GM08714 (cell line): ENCODE measurements around the gene B4GAT1.

ENCODE experiments used
- H3K4me3 ChIP-seq: fragments of 200-500 bp; sonication (Bioruptor generic); 2 replicates; pipeline ENCODE4 v1.5.1; 2014; ENCODE audit warnings: mild to moderate bottlenecking, low read length, inconsistent platforms
- ZNF274 ChIP-seq: IDR thresholded peaks from 2 replicates; pipeline ENCODE4 v1.6.1; 2012; ENCODE audit warnings: mild to moderate bottlenecking, low read depth, low read length

The B4GAT1 gene

DNA sequence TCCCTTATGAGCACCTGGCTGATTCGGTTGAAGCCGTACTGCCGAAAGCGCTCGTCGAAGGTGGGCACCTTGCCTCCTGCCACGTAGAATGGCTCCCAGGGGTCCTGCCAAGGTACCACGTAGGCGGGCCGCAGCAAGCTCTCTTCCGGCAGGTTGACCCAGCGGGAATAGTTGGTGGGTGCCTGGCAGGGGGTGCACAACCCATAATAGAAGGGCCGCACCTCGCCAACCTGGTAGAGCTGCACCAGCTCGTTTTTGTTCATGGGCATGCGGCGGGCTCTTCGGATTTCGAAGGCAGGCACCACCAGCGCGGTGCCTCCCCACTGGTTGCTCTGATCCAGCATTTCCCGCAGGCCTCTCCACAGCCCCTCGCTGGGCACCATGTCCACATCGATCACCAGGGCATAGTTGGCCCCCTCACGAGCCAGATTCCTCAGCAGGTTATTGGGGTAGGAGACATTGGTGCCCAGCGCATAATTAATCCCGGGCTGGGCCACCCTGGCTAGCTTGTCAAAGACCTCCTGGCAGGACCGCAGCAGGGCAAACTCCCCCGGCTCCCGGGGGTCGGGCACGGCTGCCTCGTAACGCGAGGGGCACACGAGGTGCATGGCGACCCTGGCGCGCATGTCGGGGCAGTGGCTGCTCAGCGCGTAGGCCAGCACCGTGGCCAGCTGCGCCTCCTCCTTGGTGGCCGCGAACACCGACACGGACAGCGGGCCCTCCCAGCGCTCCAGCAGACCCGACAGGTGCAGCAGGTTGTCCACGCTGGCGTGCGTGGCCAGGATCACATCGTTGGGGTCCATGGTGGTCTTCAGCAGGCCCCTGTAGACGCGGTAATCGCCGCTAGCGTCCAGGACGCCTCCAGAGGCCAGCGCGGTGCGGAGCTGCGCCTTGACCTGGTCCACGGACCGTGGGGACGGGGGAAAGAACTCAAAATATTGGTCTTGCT, 679 bp downstream of the B4GAT1 start:
- no peak for TF ChIP-seq ZNF274
- H3K4me3 ChIP-seq: peak overlapping the region; percentile 95

DNA sequence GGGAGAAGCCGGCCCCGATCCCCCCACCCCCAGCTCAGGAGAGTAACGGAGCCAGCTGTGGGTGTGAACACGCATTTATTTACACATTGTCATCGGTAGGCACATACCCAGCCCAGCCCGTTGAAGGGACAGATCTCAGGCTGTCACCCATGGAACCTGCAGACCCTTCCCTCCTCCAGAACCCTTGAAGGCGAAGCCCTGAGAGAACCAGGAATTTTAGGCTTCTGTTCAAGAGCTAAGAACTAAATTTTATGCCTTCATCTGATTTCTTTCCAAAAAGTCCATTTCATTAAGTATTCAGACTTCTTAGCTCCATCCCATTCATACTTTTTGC, 2.1 kb downstream of the B4GAT1 start:
- H3K4me3 ChIP-seq: peak overlapping the region; percentile 37; the same call in 1 of the 2 replicates
- no peak for TF ChIP-seq ZNF274

DNA sequence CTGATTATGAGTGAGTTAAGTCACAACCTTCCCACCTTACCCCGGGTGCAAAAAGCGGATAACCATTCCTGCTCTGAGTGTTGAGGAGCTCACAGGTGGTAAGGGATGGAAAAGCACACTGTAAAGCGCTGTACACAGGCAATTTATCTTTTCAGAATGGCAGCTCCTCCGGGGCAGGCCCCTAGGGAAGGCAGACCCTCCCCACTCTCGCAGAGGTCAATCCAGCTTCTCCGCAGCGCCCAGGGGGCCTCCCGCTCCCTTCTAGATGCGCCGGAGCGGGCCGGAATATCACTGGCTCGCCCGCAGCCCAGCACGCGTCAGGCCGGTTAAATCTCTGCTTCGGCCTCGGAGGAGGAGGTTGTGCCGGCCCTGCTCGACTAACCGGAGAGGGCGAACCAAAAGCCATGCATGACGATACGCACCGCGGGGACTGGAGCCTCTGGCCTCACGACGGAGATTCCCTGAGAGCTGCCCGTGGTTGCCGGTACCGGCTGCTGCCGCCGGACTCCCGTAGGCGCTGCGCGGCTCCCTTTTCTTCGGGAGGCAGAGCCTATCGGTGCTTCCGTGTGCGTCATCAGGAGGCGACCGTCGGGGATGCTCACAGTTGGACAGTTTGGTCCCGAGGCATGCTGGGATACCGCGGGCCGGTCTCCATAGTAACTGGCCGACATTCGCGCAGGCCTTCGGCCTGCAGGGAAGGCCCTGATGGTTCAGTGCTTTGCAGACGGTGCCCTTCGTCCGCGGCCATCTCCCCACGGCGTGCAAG, 2.7 kb downstream of the B4GAT1 start, which contains the start of gene BRMS1:
TSS of gene BRMS1 (minus strand) at position 555 of the 766 bp plus-strand sequence. CDS start 2,870 bp downstream, outside the sequence.
- peak within 1 kb of the TSS; percentile 98 for H3K4me3 ChIP-seq
- no peak for TF ChIP-seq ZNF274

DNA sequence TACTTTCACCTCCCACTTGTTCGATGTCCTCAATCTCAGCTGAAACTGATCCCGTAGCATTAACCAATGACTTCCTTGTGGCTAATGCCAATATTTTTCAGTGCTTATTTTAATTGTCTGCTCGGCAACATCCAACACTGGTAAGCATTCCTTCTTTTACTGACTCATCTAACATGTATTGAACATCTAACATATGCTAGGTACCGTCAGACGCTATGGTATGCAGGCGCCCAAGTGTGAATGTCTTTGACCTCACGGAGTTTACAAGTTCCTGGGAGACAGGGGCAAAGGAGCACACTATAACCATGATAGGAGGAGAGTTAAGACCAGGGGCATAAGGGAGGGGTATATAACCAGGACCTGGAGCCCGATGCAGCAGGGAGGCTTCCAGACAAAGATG, 4.3 kb downstream of the B4GAT1 start:
- no peak overlapping the region for H3K4me3 ChIP-seq
- no peak for TF ChIP-seq ZNF274

DNA sequence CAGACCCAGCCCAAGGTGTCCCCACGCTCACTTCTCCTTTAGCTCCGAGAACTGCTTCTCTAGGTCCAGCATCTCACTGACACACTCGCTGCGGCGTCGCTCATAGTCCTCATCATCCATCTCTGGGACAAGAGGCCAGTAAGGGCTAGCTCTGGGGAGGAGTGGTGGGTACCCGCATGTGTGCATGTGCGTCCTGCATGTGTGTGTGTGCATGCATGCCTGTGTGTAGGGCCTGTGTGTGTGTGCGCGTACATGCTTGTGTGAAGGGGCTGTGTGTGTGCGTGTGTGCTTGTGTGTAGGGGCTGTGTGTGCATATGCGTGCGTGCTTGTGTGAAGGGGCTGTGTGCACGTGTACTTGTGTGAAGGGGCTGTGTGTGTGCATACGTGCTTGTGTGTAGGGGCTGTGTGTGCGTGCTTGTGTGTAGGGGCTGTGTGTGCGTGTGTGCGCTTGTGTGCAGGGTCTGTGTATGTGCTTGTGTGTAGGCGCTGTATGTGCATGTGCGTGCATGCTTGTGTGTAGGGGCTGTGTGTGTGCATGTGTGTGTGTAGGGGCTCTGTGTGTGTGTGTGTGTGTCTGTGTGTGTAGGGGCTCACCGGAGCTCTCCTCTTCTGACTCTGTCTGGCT, 5.8 kb downstream of the B4GAT1 start:
- TF ChIP-seq ZNF274: no peak
- H3K4me3 ChIP-seq: no peak overlapping the region

DNA sequence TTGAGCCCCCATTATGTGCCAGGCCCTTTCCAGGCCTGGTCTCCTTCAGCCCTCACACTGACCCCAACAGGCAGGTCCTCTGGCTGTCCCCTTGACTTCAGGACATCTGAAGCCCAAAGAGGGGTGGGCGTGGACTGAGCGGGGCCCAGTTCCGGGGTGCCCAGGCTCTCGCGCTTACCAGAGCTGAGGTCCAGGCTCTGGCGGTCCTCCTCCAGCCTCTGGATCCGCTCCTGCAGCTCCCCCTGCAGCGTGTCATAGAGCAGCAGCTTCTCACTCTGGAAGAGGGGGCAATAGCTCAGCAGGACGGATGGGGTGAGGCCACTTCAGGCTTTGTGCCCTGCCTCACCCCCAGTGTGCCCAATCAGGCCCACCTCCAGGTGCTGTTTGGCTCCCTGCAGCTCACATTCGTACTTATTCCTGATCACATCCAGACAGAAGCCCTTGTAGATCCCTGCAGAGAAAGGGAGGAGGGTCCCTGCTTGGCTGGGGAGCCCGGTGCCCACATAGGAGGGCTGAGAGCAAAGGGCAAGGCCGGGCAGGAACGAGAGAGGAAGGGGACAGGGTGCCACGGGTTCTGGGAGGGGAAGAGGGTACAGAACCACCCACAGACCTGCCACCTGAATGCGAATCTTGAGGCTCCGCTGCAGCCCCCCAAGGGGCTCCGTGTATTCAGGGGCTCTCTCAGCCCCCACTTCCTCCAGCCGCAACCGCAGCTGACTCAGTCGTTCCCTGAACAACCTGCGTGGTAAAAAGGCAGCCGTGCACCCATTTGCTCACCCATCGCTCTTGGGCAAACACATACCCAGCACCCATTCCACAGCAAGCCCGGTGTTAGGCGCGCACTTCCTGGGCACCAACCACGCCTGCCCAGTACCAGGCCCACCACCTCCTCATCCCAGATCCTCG, 6.6 kb downstream of the B4GAT1 start:
- H3K4me3 ChIP-seq: no peak overlapping the region
- no peak for TF ChIP-seq ZNF274

DNA sequence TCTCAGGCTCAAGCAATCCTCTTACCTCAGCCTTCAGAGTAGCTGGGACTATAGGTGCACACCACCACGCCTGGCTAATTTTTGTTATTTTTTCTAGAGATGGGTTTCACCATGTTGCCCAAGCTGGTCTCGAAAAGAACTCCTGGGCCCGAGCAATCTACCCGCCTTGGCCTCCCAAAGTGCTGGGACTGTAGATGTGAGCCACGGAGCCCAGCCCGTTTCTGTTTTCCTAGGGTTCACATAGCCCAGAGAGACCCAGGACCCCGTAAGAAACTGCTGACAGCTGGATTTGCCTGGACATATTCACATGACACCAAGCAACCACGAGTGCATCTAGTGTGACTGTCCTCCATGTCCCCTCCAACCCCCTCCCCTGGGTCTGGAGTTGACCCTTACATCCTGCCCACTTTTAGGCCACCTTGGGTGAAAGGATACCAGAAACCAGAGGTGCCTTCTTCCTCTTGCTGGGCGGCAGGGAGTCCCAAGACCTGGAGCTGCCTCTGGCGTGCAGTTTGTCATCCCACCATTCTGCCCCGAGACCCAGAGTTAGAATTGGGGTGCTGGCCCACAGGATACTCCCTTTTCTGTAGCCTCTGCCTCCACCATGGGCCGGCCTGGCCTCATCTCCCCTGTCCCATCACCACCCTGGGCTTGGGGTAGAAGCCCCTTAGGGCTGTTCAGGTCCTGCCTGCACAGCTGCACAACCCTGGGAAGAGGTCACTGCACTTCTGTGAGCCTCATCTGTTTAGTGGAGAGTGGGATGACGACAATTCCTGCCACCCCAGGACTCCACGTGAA, 7.5 kb downstream of the B4GAT1 start:
- no peak overlapping the region for H3K4me3 ChIP-seq
- no peak for TF ChIP-seq ZNF274

DNA sequence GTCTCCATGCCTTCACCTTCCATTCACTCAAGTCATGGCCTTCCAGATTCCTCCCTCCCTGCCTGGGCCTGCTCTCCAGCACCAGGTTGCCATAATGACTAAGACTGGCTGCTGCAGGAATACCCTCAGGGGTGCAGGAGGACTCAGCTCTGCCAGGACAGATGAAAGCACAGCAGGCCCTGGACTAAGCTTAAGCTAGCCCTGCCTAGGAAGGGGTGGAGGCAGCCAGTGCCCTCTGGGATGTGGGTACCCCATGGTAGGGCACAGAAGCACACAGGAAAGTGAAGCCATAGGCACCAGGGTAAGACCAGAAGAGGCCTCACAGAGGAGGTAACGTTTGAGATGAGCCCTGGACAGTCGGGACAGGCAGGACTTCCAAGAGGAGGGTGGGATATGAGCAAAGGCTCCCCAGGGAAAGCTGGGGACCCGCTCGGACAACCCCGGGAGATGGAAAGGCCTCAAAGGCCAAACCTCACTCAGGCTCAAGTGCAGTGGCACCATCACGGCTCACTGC, 8.2 kb downstream of the B4GAT1 start:
- TF ChIP-seq ZNF274: no peak
- no peak overlapping the region for H3K4me3 ChIP-seq

DNA sequence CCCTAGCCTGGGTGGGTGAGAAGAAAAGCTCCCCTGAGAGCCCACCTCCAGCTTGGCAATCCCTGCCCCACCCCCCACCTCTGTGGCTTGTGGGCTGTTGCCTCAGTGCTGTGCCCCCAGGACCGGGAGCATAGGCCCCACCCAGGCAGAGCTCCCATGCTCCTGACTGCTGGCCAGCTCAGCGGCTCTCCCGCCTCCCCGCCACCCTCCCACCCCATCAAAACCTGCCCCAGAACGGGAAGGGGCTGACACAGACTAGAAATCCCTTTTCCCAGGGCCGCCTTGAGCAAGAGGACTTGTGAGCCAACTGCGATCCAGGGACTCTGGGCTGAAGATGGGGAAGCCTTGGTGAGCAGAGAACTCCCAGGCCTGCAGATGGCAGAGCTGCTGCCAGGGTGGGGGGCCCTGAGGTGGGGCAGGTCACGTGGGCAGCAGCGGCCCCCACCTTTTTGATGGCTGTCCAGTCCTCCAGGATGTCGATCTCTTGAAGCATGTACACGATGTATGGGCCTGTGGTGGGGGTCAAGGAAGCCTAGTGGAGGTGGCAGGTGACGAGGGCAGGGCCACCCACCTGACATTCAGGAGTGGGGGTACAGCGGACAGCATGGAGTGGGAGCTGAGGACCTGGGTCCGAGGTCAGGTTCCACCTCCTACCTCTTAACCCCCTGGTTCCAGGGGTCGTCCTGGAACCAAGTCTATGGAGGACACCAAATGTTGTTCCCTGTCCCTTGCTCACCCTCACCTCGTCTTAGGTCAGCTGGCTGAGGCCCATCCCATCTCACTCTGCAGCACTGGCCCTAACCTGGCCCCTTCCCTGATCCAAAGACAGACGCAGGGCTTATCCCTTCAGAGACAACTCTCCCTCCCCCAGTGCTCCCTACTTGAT, 8.9 kb downstream of the B4GAT1 start:
- H3K4me3 ChIP-seq: no peak overlapping the region
- no peak for TF ChIP-seq ZNF274

DNA sequence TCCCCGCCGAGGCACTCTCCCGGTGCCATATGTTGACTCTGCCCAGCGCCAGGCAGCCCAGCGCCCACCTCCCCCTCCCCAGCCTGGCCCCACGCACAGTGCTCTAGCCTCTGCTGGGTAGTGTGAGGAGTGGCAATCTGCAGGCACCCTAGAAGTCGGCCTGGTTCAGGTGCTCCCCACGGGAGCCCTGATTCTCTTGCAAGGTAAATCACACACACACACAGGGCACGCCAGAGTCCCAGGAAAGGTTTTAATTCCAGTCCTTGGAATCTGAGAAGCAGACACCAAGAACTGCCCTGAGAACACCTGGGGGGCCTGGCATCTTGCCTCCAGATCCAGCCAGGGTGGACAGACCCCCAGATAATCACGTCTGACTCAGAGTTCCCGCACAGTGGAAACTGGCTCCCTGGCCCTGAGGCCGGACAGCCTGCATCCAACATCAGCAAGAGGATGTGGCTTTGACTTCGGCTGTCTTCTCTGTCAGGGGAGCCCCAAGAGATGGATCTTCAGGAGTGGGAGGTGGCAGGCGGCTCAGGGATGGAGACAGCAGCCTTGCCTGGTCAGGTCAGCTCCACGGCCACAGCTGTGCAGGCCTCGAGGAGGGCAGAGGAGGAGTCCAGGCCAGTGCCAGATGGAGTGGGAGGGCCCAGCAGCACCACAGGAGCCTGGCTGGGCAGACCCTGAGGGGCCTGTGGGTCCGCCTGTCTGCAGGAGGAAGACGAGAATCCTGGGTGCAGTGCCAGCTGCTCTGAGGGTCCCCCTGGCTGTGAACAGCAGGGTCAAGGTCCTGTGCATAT, 10.1 kb downstream of the B4GAT1 start:
- no peak overlapping the region for H3K4me3 ChIP-seq
- no peak for TF ChIP-seq ZNF274
